ENCODE data around the gene SEMA6A.

GRCh38 chr5:116542619-116543018 lies 32.0 kb downstream of the SEMA6A start:
- TF ChIP-seq CTCF (IDR thresholded peaks at IDR 0.05 in 4 of 5, conservative IDR thresholded peaks at IDR 0.05 in 1 of 5): no peak
- TF ChIP-seq POLR2A (IDR thresholded peaks at IDR 0.05): no peak

Data from gastrocnemius medialis (tissue), 4 donors.